T-helper 9 cell (primary cell): ENCODE results near the gene PRDX2.
"Not testable (repeated sequence)": the region's sequence is repeated elsewhere in the genome, so short reads cannot be mapped to it uniquely, and the experiment has no call there.

Experiments
- DNase-seq: peaks from one replicate; pipeline ENCODE4 v3.0.0-alpha.2; 2020

Gene PRDX2

DNA sequence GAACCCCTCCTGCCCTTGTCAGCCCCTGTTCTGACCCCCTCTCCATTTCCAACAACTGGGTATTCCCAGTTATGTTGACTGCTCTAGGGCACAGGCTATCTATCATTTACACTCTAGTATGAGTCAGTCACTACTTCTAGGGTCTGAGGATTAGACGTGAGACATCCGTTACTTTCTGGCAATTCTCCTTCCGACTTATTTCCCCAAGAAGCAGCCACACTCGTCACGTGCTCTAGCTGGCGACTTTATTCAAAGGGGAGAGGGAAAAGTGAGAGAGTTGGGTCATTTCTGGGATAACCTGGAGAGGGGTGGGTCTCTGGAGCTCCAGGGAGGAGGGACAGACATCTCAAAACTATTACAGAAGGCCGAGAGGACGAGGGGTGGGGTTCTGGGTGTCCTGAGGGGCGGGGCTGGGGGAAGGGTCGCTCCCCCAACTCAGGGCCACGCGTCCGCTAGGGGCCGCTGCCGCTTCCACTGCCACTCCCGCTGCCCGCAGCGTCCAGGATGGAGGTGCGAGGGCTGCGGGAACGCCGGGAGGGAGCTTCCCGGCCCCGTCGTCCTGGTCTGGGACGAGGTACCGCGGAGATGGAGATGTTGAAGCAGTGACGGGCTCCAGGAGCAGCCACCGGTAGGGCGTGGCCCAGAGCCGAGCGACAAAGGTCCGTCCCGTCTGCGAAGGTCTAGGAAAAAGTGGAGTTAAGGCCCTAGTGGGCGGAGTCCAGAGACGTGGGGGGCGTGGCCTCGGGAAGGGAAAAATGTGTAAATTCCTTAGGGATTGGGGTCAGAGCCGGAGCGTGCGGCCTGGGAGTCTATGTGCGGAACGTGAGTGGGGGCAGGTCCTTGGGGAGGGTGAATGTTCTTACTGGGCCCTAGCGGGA is 23.9 kb upstream of the PRDX2 start:
- DNase-seq: no peak

DNA sequence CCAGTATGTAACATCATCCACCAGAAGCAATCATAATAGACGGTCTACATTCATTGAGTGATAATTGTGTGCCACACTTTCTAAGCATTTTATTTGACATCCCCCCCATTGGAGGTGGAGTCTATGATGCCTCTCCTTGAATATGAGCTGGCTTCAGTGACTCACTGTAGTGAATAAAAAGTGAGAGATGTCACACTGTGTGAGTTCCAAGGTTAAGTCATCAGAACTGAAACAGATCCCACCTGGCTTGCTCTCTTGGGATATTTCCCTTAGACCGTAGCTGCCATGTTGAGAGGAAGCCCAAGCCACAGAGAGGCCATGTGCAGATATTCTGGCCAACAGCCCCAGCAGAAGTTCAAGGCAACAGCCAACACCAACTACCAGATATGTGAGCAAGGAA is 20.2 kb upstream of the PRDX2 start:
- no peak for DNase-seq

DNA sequence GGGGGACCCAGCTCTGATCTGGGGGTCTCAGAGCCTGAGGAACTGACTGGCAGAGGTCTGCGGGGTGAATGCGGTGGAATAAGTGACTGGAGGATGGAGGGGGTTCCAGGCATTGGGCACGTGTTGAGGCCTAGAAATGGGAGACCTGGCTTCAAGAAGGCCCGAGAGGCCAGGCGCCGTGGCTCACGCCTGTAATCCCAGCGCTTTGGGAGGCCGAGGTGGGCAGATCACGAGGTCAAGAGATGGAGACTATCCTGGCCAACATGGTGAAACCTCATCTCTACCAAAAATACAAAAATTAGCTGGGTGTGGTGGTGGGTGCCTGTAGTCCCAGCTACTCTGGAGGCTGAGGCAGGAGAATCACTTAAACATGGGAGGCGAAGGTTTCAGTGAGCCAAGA is 16.2 kb upstream of the PRDX2 start:
- DNase-seq: not testable (repeated sequence)

DNA sequence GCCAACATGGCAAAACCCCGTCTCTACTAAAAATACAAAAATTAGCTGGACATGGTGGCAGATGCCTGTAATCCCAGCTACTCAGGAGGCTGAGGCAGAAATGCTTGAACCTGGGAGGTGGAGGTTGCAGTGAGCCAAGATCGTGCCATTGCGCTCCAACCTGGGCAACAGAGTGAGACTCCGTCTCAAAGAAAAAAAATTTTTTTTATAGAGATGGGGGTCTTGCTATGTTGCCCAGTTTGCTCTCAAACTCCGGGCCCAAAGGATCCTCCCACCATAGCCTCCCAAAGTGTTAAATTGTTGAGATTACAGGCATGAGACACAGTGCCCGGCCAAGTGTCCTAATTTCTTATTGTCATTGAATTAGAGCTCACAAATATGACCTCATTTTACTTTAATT is 15.6 kb upstream of the PRDX2 start:
- not testable (repeated sequence) for DNase-seq

DNA sequence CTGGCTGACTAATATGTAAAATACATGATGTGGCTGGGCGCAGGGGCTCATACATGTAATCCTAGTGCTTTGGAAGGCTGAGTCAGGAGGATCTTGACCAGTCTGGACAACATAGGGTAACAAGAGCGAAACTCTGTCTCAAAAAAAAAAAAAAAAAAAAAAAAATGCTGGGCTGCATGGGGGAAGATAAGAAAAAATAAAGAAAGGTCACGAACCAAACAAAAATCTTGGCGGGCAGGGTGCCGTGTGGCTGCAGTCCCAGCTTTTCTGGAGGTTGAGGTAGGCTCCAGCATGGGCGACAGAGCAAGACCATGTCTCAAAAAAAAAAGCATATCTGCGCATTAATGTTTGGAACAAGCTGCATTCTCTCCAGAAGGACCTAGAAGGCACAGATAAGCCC is 13.5 kb upstream of the PRDX2 start:
- no peak for DNase-seq

DNA sequence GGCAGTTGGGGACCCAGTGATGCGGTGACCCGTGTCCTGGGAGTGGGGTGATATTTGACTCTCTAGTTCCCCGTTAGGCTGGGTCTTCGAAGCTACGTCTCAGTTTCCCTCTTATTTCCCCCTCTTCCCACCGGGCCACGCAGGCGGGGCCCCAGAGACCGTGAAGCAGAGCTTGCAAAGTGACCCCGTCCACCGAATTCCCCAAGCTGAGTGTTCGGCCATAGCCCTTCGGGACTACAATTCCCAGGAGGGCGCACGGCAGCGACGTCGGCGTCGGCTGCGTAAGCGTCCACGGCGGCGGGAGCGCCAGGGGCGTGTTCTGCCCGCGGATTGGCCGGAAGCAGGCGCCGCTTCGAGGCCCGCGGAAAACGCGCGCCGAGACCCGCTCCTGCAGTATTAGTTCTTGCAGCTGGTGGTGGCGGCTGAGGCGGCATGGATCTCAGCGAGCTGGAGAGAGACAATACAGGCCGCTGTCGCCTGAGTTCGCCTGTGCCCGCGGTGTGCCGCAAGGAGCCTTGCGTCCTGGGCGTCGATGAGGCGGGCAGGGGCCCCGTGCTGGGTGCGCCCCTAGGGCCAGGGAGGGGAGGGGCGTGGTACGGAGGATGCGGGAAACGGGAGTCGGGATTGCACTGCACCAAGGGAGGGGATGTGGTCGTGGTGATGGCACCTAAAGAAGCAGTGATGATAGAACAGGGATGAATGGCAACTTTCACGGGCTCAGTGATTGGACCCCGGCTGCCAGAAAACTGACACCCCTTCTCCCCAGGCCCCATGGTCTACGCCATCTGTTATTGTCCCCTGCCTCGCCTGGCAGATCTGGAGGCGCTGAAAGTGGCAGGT is 4.9 kb upstream of the PRDX2 start, which contains the start of gene RNASEH2A:
TSS of gene RNASEH2A (plus strand) at position 343 of the 840 bp plus-strand sequence. CDS start at position 433, 90 bp downstream.
- DNase-seq: peak; percentile 79

DNA sequence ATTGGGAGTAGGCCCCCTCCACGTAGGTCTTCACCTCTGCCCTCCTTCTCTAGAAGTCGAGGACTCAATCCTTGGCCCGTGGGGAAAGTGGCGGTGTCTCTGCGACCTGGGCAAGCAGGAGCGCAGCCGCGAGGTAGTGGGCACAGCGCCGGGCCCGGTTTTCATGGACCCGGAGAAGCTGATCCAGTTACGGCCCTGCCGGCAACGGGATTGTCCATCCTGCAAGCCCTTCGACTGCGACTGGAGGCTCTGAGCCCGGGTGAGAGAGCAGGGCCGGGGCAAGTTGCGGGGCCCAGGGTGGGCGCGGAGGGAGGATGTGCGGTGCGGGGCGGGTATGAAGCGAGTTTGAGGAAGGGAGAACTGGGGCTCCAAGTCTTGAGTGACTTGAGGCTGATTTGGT is 2.5 kb upstream of the PRDX2 start:
- DNase-seq: no peak

DNA sequence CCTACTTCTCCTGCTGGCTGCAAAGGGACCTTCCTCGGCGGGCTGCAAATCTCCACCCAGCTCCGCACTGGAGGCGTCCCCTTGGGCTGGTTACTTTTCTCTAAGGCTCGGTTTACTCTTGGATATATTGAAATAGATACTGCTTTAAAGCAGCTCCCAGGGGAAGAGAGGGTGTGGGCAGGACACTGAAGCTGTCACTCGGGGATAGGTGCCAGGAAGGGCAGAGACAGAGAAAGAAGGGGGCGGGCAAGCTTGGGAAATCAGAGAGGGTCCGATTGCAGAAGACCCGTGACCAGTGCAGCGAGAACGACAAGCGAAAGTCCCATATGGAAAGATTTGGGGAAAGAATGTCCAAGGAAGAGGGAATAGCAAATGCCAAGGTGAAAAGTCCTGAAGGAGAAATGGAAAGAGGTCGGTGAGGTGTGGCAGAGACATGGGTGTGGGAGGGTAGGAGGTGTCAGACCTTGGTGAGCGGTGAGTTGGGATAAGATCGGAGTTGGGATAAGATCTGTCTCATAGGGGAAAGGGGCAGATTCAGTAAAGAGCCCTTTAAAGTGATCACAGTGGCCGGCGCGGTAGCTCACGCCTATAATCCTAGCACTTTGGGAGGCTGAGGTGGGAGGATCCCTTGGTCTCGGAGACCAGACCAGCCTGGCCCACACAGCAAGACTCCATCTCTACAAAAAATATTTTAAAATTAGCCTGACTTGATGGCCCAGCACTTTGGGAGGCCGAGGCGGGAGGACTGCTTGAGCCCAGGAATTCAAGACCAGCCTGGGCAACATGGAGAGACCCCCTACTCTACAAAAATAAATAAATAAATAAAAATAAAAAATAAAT is 887 bp upstream of the PRDX2 start:
- no peak for DNase-seq

DNA sequence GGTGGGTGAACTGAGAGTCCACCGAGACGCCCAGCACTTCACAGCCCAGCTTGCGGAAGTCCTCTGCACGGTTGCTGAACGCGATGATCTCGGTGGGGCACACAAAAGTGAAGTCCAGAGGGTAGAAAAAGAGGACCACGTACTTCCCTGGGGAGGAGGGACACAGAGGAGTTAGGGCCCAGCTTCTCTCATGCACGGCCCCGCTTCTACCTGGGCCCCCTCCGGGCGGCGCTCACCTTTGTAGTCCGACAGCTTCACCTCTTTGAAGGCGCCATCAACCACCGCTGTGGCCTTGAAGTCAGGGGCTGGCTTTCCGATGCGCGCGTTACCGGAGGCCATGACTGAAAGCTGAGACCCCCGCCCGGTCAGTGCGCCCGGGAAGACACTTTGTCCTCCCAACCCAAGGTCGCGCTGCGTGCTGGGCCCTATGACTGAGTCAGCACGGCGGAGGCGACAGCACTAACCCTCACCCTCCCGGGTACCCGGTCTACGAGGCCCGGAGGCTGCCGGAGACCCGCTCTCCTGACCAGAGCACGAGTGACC is 606 bp downstream of the PRDX2 start:
- no peak for DNase-seq

DNA sequence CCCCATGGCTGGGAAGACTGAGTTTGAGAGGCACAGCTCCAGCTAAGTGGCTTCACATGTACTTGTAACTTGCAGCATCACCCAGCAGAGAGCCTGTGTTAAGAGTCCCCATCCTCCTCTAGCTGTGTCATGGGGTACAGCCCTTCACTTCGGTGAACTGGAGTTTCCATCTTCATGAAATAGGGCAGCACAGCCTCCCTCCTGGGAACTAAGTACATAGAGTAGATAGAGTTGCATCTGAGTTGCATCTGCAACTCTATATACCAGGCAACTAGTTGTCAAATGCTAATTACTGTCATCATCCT is 1.2 kb downstream of the PRDX2 start:
- DNase-seq: no peak

DNA sequence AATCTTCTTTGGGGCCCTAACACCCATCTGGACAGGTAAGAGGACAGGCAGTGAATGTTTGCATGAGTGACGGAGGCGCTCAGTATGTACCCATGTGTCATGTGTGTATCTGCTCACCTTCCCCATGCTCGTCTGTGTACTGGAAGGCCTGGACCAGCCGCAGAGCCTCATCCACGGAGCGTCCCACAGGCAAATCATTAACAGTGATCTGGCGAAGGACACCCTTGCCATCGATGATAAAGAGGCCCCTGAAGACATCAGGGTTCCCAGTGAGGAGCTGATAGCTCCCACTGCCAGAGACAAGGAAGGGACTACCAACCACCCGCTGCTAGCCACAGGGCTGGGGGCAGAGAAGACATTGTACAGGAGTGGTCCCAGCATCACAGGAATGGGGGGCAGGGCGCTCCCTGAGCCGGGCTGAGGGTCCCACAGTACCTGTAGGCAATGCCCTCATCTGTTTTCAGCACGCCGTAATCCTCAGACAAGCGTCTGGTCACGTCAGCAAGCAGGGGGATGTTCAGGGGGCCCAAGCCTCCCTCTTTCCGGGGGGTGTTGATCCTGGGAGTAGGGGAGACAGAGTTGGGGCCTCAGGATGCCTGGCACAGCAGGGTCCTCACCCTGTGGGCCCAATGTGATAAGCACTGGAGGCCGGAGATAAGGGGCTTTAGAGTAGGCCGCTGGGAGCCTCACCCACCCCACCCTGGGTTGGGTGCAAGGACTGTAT is 1.7 kb downstream of the PRDX2 start:
- DNase-seq: no peak

DNA sequence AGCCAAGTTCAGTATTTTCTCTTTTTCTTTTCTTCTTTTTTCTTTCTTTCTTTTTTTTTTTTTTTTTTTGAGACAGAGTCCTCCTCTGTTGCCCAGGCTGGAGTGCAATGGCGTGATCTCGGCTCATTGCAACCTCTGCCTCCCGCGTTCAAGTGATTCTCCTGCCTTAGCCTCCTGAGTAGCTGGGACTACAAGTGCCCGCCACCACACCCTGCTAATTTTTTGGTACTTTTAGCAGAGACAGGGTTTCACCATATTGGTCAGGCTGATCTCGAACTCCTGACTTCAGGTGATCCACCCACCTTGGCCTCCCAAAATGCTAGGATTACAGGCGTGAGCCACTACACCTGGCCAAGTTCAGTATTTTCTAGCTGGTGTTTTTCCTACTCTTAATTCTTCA is 4.0 kb downstream of the PRDX2 start:
- DNase-seq: not testable (repeated sequence)

DNA sequence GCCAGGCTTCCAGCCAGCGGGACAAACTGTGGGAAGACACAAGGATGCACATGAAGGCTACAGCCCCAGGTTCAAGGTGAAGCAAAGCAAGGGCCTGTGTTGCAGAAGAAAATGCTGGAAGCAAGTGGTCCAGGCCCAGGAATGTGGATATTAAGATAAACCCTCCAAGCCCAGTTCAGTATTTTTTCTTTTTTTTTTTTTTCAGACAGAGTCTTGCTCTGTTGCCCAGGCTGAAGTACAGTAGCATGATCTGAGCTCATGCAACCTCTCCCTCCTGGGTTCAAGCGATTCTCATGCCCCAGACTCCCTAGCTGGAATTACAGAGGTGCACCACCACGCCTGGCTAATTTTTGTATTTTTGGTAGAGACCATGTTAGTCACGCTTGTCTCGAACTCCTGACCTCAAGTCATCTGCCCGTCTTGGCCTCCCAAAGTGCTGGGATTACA is 4.4 kb downstream of the PRDX2 start:
- DNase-seq: no peak

DNA sequence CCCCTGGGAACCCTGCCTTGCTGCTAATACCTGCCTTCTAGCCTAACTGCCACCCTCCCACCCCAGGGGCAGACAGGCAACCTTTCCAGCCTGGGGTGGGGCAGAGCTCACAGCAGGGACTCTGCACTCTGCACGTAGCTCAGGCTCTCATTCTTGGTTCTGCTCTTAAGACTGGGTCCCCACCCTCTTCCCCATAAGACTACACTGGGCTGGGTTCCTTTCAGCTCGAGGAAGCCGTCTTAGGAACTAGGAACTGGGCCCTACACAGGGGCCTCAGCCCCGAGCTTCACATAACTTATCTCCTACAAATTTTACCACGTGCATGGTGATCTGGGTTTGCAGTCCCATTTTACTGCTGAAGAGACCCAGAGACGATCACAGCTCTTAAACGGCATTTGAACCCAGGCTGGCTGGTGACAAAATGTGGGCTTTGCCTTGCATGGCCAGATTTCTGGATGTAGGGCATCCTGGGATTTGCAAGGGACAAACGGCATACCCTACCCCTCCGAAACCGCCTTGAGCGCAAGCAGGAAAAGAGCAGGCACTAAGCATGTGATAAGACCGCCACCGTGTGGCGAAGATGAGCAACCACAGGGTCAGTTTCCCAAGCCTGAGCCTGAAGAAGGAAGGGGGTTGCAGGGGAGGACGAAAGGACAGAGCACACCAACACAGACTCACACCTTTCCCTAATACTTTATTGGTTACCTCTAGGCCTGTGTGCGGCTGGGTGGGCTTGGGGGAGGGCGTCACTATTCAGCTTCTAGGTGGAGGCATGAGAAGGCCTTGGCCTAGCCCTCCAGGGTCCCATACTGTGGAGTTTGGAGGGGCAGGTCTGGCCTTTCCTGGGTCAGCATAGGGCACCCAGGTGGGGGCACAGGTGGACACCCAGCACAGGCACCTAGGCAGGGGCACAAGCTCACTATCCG is 5.2 kb downstream of the PRDX2 start:
- peak; percentile 67 for DNase-seq

DNA sequence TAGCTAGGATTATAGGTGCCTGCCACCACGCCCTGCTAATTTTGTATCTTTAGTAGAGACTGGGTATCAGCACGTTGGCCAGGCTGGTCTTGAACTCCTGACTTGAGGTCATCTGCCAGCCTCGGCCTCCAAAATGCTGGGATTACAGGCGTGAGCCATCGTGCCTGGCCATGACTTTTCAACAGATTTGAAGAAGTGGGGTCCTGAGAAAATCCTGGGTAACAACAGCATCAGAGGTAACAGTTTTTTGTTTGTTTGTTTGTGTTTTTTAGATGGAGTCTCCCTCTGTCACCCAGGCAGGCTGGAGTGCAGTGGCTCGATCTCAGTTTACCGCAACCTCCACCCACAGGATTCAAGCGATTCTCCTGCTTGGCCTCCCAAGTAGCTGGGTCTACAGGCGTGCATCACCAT is 6.6 kb downstream of the PRDX2 start:
- no peak for DNase-seq

DNA sequence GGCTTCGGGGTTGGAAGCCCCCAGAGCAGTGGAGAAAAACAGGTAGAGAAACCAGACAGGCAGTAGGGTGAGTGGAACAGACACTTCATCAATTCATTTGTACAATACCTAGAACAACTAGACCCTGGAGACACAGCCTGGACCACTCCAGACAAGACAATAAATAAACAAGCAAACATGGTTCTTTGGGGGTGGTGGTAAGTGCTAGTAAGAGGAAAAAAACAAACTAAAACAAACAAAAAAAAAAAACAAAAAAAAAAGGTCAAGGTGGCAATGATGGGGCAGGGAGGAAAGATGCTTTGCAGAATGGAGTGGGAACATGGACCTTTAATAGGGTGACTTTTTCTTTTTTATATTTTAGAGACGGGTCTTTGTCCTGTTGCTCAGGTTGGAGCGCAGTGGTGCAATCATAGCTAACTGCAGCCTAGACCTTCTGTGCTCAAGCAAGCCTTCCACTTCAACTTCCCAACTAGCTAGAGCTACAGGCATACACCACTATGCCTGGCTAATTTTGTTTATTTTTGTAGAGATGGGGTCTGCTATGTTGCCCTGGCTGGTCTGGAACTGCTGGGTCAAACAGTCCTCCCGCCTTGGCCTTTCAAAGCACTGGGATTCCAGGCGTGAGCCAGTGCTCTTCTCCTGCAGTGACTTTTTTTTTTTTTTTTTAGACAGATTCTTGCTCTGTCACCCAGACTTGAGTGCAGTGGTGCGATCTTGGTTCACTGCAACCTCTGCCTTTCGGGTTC is 7.2 kb downstream of the PRDX2 start:
- DNase-seq: no peak

DNA sequence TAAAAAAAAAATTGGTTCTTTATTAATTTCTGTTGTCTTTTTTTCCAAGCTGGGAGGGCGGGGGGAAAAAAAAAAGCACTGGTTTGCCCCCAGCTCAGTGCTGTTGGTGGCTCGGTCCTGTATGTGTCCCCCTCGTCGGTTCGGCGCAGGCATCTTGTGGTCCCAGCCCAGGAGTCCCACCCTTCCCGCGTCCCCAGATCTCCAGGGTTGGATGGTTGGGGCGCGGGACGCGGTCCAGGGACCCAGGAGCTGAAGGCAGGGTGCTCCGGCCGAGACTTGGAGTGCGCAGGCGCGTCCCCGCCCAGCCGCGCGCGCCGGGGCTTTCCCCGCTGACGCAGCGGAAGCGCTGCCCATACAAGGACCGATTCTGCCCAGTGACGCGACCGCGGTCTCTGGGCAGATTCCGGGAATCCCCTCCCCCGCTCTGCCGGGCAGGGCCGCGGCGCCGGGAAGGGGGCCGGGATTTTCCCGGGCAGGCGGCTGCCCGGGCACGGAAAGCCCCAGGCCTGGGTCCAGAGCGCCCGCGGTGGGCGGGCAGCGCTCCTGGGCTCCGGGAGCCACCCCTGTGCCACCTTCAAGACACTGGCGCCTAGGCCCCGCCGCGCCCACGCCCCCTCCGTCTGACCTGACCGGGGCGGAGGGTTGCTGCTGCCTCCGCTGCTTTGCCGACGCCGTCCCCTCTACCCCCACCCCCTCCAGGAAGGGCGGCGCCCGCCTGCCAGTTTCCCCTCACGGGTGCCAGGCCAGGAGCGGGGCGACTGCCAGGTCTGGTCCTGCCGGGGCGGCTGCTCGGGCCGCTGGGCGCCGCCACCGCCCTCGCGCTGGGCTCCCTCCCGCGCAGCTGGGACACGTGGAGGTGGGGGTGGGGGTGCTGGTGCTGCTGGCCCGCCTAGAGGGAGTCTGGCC is 8.1 kb downstream of the PRDX2 start:
- DNase-seq: peak; percentile 93

DNA sequence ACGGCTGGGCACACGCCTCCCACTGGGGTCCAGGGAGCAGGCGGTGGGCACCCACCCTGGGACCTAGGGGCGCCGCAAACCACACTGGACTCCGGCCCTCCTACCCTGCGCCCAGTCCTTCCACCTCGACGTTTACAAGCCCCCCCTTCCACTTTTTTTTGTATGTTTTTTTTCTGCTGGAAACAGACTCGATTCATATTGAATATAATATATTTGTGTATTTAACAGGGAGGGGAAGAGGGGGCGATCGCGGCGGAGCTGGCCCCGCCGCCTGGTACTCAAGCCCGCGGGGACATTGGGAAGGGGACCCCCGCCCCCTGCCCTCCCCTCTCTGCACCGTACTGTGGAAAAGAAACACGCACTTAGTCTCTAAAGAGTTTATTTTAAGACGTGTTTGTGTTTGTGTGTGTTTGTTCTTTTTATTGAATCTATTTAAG is 8.7 kb downstream of the PRDX2 start:
- DNase-seq: no peak
